ENCODE measurements around the gene NES.

Gene NES

DNA sequence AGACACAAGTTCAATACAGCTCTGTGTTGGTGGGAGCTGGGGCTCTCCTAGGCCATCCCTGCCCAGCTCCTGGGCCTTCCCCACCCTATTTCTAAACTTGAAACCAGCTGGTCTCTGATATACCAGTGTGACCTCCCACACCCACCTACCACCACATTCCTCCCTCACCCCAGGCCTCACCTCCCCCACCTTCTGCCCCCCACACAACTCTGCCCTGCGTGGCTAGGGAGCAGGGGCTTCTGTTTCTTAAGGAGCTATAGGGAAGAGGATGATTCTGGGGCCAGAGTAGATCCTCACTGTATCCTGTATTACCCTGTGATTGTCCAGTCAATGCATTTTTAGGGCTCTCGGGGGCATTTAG, 16.5 kb downstream of the NES start:
- DNase-seq: no peak

DNA sequence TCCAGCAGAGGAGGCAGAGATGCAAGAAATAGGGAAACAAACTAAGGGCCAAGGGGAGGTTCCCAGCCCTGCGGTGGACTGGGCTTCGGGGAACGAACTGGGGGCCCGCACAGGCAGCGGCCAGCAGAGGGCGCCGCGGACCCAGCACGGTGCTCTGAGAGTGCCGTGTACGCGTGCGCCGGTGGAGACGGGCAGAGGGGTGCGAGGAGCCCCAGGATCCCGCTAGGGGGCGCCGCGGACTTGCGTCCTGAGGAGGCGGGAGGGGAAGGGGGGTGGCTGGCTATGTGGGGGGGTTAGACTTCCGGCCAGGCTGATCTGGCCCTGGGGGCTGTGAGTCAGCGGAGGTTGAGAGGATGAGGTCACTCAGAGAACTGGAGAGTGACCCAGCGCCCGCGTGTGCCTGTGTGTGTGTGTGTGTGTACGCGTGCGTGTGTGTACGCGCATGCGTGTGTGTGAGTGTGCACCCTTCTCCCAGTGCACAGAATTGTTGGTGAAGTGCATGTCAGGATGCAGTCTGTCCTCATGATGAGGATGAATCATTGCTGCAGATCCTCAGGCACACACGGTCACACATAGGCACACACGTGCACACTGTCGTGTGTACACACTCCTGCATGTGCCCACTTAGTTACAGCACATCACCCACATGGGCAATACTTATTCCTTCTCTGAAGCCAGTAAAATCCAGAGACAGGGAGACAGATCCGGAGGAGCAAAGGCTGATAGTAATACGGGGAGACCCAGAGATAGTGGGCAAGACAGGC, 17.0 kb downstream of the NES start:
- DNase-seq: peak; percentile 97

DNA sequence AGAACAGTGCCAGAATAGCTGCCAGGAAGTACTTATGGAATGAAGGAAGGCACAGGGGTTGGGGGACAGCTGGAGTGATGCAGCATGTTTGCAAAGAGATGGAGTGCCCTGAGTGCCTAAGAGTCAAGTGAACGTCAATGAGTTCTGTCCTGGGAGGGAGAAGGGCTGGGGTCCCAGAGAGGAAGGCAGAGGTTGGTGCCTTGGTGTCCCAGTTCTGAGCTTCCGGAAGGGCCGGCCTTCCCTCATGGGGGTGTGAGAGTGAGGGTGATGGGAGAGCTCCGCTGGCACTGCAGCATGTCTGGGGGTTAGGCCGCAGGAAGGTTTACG, 17.6 kb downstream of the NES start:
- DNase-seq: no peak

DNA sequence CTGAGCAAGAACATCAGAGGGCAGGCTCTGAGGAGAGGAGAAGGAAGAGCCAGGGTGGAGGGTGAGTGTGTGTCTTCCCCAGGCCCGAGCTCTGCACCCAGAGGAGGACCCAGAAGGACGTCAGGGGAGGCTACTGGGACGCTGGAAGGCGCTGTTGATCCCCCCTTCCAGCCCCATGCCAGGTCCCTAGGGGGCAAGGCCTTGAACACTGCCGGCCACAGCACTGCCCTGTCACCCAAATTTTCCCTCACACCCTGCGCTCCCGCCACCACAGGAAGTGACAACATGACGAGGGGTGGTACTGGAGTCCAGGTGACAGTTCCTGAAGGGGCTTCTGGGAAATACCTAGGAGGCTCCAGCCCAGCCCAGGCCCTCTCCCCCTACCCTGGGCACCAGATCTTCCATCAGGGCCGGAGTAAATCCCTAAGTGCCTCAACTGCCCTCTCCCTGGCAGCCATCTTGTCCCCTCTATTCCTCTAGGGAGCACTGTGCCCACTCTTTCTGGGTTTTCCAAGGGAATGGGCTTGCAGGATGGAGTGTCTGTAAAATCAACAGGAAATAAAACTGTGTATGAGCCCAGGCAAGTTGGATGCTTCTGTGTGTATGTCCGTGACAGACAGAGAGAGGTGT, 18.1 kb downstream of the NES start:
- no peak for DNase-seq

DNA sequence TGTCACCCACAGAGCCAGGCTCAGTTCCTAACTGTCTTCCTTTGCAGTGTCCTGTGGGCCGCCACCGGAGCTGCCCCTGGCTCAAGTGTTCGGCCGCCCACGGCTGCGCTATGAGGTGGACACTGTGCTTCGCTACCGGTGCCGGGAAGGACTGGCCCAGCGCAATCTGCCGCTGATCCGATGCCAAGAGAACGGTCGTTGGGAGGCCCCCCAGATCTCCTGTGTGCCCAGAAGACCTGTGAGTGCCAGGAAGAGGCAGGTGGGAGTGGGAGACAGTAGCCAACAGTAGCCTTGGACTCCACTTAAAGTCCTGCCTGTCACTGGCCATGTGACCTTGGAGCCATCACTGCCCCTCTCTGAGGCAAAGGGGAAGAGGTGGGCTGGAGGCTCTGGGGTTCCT, 18.7 kb downstream of the NES start:
- DNase-seq: no peak

DNA sequence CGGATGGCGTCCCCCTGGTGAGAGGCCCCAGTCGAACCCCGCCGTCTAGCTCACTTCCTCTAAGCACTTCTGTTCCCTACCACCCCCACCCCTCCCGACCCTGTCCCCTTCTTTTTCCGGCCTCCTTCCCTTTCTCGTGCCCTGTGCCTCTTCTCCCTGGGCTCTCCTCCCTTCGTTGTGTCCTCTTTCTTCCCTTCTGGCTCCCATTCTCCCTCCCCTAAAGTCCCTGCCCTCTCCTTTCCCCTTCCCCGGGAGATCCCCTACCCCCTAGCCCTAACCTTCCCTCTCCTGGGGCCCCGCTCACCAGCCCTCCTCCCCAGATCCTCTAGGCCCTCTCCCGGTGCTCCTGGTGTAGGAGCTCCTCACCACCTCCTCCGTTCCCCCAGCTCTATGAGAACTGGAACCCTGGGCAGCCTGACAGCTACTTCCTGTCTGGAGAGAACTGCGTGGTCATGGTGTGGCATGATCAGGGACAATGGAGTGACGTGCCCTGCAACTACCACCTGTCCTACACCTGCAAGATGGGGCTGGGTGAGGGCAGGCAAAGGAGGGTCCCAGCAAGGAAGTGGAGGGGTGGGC, 19.4 kb downstream of the NES start:
- no peak for DNase-seq

DNA sequence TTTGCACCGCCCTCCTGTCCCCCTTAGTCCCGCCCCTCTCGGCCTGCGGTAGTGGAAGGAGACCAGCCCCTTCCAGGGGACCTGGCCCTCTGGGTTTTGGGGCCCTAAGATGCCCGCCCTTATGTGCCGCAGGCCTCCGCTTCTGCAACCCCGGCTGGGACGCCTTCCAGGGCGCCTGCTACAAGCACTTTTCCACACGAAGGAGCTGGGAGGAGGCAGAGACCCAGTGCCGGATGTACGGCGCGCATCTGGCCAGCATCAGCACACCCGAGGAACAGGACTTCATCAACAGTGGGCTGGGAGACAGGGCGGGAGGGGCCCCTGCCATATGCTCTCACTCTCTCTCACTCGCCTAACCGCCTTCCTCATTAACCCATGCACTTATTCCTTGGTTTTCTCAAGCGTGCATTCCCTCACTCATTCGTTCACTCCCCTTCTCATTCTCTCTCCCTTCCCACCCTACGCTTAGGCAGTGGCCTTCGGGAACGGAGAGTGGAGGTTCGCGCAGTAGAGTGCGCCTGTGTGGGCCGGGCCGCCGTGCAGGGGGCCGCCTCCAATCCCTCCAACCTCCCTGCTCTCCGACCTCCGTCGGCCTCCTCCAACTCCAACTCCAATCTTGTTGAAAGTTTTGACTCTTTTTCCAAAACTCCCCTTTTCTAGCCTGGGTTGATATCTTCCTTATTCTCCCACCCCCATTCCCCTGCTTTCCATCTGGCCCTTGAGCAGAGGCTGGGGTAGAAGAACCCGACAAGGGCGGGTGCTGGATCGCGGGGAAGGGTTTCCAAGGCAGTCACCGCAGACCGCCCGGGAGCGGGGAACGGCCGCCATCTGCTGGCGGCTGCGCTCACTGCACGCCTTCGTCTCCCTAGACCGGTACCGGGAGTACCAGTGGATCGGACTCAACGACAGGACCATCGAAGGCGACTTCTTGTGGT, 20.1 kb downstream of the NES start:
- peak; percentile 74 for DNase-seq

DNA sequence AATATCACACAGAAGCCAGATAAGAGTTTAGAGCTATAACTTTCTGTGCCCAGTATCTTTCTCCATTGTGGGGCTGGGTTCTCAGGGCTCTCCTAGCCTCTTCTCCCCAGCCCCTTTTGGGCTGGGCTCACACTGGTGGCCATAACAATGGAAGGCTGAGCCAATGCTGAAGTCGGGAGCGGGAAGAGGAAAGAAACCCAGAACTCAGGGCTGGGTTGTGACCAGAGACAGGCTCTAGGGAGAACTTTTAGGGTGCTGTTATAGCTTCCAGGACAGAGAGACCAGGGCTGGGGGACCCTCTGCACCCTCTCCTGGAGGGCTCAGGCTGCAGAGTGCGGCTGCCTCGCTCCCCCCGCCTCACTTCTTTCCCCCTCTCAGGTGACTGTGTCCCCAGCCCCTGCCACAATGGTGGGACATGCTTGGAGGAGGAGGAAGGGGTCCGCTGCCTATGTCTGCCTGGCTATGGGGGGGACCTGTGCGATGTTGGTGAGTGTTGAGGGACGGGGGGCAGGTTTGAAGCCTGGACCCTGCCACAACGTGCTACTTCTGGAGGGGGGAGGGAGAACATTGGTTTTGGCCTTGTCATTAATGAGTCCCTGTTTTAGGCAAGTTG, 21.2 kb downstream of the NES start:
- no peak for DNase-seq

DNA sequence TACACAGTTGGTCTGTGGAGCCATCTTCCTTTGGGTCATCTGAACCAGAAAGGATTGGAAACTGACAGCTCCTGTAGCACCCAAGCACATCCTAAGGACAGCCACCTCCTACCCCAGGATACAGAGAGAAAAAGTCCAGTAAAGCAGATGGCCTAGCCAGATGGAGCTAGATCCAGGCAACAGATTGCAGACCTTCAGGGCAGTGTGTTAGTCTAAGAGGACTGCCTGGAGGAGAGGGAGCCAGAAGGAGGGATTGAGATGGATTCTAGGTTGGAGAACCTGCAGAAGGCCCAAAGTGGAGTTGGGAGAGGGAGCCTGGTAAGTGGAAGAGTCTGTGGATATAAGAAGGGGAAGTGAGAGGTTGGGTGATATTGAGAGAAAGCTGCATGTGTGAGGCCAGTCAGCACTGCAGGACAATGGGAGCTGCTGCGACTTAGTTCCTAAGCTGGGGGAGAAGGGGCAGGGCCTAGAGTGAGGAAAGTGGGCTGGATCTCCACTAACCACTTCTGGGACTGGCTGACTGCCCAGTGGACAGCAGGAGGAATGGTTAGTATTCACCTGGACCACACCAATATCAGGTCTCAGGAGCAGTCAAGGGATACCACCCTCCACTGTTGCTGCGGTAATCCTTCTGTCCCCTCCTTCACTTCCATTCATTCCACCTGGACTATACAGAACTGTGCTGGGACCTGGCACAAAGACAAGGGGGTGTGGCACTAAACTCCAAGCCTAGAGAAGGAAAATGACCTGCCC, 21.9 kb downstream of the NES start:
- peak; percentile 66 for DNase-seq

DNA sequence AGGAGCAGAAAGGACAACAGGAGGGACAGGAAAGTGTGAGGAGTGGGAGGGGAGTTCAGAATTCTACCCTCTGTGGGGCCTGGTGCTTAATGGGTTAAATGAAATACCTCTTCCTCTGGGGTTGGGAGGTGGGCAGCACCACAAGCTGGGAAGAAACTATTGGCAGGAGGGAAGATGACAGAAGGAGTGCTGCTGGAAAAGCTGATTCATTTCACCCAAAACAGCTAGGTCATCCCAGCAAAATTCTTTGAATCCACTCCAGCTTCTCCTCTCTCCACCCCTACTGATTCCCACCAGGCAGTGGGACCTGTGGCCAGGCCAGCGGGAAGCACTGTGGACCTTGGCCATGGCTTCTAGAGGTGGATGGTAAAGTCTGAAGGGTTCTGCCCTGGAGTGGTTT, 22.5 kb downstream of the NES start:
- peak; percentile 64 for DNase-seq

DNA sequence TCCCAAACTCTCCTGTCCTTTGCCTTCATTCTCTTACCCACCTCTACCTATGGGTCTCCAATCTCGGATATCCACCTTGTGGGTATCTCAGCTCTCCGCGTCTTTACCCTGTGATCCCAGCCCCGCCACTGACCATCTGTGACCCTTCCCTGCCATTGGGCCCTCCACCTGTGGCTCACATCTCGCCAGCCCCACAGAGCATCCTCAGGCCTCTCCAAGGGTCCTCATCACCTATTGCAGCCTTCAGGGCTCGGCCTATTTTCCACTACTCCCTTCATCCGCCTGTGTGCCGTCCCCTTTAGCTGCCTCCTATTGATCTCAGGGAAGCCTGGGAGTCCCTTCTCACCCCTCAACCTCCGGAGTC, 24.2 kb downstream of the NES start:
- no peak for DNase-seq

DNA sequence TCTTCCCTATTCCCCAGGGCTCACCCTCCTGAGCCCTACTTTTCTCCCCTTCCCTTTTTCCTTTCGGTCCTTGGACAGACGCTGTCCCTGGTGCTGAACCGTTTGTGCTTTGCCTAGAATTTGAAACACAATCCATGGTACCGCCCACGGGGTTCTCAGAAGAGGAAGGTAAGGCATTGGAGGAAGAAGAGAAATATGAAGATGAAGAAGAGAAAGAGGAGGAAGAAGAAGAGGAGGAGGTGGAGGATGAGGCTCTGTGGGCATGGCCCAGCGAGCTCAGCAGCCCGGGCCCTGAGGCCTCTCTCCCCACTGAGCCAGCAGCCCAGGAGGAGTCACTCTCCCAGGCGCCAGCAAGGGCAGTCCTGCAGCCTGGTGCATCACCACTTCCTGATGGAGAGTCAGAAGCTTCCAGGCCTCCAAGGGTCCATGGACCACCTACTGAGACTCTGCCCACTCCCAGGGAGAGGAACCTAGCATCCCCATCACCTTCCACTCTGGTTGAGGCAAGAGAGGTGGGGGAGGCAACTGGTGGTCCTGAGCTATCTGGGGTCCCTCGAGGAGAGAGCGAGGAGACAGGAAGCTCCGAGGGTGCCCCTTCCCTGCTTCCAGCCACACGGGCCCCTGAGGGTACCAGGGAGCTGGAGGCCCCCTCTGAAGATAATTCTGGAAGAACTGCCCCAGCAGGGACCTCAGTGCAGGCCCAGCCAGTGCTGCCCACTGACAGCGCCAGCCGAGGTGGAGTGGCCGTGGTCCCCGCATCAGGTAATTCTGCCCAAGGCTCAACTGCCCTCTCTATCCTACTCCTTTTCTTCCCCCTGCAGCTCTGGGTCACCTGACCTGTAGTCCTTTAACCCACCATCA, 24.8 kb downstream of the NES start:
- DNase-seq: no peak

DNA sequence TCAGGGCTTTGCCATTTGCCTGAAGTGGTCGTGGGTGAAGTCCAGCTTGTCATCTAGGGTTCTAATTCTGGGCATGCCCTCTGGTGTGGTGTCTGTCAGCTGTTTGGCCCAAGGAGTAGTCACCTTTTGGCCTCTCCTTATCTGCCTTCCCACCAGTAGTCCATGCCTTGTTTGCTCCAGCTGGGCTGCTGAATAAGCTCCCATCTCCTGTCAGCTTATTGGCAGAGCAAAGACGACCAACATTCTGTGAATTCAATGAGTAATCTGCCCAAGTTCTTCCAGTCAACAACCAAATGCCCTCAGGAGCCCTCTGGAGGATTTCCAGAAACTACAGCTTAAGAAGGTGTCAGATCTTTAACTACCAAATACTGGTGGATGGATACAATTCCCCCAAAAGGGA, 28.3 kb downstream of the NES start:
- DNase-seq: no peak

DNA sequence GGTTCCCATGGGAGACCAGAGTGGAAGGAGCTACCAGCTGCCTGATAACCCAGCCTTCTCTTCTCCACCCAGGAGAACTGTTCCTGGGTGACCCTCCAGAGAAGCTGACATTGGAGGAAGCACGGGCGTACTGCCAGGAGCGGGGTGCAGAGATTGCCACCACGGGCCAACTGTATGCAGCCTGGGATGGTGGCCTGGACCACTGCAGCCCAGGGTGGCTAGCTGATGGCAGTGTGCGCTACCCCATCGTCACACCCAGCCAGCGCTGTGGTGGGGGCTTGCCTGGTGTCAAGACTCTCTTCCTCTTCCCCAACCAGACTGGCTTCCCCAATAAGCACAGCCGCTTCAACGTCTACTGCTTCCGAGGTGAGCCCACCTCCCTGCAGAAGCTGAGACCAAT, 28.7 kb downstream of the NES start:
- no peak for DNase-seq

DNA sequence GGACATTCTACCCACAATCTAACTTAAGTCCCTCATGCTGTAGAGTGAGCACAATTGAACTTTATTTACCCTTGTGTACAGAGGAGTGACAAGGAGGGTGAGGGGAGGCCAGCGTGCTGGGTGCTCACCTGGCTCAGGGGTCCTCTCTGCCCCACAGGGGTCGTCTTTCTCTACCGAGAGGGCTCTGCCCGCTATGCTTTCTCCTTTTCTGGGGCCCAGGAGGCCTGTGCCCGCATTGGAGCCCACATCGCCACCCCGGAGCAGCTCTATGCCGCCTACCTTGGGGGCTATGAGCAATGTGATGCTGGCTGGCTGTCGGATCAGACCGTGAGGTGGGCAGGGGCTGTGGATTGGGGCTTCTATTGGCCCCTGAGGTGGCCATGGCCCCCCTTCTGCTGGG, 29.9 kb downstream of the NES start:
- DNase-seq: no peak

DNA sequence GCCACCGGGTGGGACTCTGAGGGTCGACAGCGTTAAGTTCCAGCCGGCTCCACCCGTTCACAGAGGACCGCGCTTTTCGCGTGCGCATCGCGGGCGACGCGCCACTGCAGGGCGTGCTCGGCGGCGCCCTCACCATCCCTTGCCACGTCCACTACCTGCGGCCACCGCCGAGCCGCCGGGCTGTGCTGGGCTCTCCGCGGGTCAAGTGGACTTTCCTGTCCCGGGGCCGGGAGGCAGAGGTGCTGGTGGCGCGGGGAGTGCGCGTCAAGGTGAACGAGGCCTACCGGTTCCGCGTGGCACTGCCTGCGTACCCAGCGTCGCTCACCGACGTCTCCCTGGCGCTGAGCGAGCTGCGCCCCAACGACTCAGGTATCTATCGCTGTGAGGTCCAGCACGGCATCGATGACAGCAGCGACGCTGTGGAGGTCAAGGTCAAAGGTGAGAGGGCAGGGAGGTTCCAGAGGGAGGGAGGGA, 30.4 kb downstream of the NES start:
- no peak for DNase-seq

DNA sequence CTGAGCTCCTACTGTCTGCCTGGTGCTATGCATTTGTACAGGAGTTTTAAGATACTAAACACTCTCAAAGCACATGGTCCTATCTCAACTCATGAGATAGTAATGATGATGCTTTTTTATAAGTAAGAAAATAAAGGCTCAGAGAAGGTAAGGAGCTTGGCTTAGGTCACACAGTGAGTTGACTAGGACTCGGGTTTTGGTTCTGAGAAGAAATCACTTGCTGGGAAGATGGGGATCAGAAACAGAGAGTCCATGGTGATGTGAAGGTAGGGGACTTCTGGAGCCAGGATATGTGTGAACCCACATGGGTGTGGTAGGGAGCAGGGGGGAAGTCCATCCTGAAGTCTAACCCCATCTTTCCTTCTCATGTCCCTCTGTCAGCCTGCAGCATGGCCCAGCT, 31.5 kb downstream of the NES start:
- DNase-seq: no peak

DNA sequence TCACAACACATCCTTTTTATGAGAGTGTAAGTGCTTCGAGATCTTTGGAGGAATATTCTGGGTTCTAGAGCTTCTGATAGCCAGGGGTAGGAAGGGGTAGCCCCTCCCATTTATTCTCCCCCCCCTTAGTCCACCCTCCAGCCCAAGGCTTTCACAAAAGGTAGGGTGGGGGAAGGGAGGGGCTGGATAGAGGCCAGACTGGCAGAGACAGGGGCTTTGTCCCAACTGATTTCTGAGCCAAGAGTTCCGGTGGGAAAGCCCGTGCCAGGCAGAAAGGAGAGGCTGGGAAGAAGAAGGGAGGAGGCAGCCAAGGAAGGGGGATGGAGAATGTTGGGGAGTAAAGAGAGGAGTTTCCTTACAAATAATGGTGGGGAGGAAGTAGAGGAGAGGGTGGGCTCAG, 32.2 kb downstream of the NES start:
- DNase-seq: no peak

DNA sequence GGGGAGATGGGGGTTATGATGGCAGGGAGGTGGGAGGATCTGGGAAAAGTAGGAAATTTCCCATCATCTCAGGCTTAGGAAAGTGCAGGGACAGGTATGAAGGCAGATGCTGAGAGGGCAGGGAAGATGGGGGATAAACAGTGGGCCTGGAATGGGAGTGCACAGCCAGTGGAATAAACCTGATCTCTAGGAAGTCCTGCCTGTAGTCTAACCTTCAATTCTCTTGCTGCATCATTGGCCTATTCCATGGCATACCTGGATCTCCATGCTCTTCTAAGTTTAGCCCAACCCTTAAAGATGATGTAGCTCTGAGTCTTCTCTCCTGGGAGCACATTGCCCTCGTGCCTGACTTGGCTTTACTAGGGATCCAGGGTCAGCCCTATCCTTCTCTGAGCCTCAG, 32.6 kb downstream of the NES start:
- no peak for DNase-seq

DNA sequence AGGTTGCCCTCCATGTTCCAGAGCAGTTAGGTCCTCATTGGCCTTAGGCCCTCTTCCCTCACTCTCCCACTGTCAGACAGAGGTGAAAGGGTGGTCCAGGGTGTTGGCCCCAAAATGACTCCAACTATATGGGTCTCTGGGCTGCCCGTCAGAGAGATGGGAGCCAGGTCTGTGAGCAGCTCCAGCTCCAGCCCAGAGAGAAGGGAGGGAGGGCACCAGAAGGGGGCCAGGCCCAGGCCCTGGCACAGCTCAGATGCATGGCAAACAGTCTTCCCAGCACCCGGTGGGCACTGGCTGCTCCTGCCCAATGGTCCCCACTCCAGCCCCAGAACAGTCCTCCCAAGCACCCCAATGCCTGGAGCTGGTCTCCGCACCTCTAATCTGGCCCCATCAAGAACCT, 33.1 kb downstream of the NES start:
- no peak for DNase-seq

DNA sequence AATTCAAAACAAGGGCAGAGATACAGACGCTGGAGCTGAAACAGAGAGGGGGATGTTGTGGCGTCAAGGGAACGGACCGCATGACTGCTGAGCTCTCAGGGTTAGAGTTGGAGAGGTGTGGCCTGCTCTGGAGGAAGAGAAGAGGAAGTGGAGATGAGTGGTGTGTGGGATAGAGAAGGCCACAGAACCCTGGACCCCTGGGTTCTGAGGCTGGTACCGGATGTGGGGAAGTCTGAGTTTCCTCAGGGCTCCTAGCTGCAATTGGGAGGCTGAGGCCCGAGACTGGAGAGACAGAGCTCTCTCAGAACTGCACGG, 33.5 kb downstream of the NES start:
- no peak for DNase-seq

All from NCI-H1694 treated with DMSO at 0.1 percent for 48 hours (cell line).